Endothelial cell of umbilical vein (primary cell): ENCODE data around the gene S100A11. TPM values are rescaled to one million over a fixed set of nuclear protein-coding genes. Genes with fewer than 3 reads are reported as not detected.

Source experiments
- BruUV-seq: library from RNA; stranded (reverse); fragments of 400-500 nt; replicated peaks from 2 replicates; lab custom pipeline; 2021; lab: Mats Ljungman, UMichigan
- CTCF ChIA-PET: fragments of 300-600, 350-600 bp; sonication (Branson Sonifier 250); formaldehyde crosslinking; loops from one replicate; lab custom pipeline; 2021; ENCODE audit warnings: antibody characterized with exemption, inconsistent platforms; lab: Charles Lee
- POLR2A ChIA-PET: fragments of 300-600, 350-600 bp; sonication (Branson Sonifier 250); formaldehyde crosslinking; loops from one replicate; lab custom pipeline; 2021; ENCODE audit warnings: antibody characterized with exemption, inconsistent platforms; lab: Charles Lee
- DNase-seq: peaks from one replicate; pipeline ENCODE4 v3.0.0-alpha.2; 2011; ENCODE audit warnings: low read depth, low spot score
- FAIRE-seq: peaks from 2 replicates; lab custom pipeline; 2011; peaks lifted over from hg19 to GRCh38; lab: Jason Lieb, UNC
- H2AFZ ChIP-seq: 2 replicates; pipeline ENCODE4 v1.6.0; 2012; ENCODE audit warnings: low read depth, low read length, control low read depth, inconsistent platforms
- H3K27ac ChIP-seq: 2 replicates; pipeline ENCODE4 v1.5.1; 2011; ENCODE audit warnings: low read depth, mild to moderate bottlenecking, control low read depth, low read length, moderate library complexity; ENCODE audit not compliant: insufficient read depth
- H3K27me3 ChIP-seq, 2 experiments: 2 replicates each; pipeline versions ENCODE4 v1.6.0 to v1.6.1; 2011; ENCODE audit warnings: low read length in 2 of 2, mixed read lengths in 1 of 2; ENCODE audit not compliant: control insufficient read depth in 2 of 2, insufficient read depth in 2 of 2
- H3K36me3 ChIP-seq, 2 experiments: 2 replicates in 1 of 2; 3 replicates in 1 of 2; pipeline ENCODE4 v1.5.1; 2011; ENCODE audit warnings: low read length in 2 of 2, mild to moderate bottlenecking in 1 of 2, moderate library complexity in 1 of 2; ENCODE audit not compliant: control insufficient read depth in 2 of 2, insufficient read depth in 2 of 2; ENCODE audit errors: extremely low read depth in 1 of 2
- H3K4me1 ChIP-seq: 3 replicates; pipeline ENCODE4 v1.5.1; 2011; ENCODE audit warnings: mild to moderate bottlenecking, low read length; ENCODE audit not compliant: control insufficient read depth, insufficient read depth; ENCODE audit errors: extremely low read depth
- H3K4me2 ChIP-seq: 2 replicates; pipeline ENCODE4 v1.6.1; 2011; ENCODE audit warnings: low read length, control low read depth, mixed read lengths; ENCODE audit not compliant: insufficient read depth
- H3K4me3 ChIP-seq, 3 experiments: fragments of 200-600 bp in 1 of 3; sonication (generic), shearing (Covaris generic) in 1 of 3; replicated peaks in 1 of 3; 2 replicates each; pipeline ENCODE4 v1.5.1; 2011 to 2016; ENCODE audit warnings: control low read depth in 3 of 3, low read length in 3 of 3, mild to moderate bottlenecking in 2 of 3, inconsistent platforms in 1 of 3, low read depth in 1 of 3, moderate library complexity in 1 of 3; ENCODE audit not compliant: insufficient read depth in 1 of 3
- H3K79me2 ChIP-seq: 2 replicates; pipeline ENCODE4 v1.6.0; 2012; ENCODE audit warnings: low read length, inconsistent platforms; ENCODE audit not compliant: control insufficient read depth, insufficient read depth
- H3K9ac ChIP-seq: replicated peaks from 2 replicates; pipeline ENCODE3; 2011; ENCODE audit warnings: low read length, control low read depth; ENCODE audit not compliant: insufficient read depth; ENCODE audit errors: extremely low read depth
- H3K9me1 ChIP-seq: replicated peaks from 3 replicates; pipeline ENCODE4 v1.6.0; 2011; ENCODE audit warnings: mild to moderate bottlenecking, low read length; ENCODE audit not compliant: control insufficient read depth, insufficient read depth; ENCODE audit errors: extremely low read depth
- H3K9me3 ChIP-seq: replicated peaks from 2 replicates; pipeline ENCODE4 v1.5.1; 2012; ENCODE audit warnings: low read length, inconsistent platforms; ENCODE audit not compliant: control insufficient read depth, insufficient read depth
- H4K20me1 ChIP-seq: replicated peaks from 2 replicates; pipeline ENCODE3; 2011; ENCODE audit warnings: mild to moderate bottlenecking, low read length; ENCODE audit not compliant: control insufficient read depth, insufficient read depth; ENCODE audit errors: extremely low read depth
- CTCF ChIP-seq, 2 donors: IDR thresholded peaks; 1 replicate in 1 of 2; 2 replicates in 1 of 2; pipeline ENCODE4 v1.5.1; 2011; ENCODE audit warnings: low read length in 2 of 2, mild to moderate bottlenecking in 2 of 2, moderate library complexity in 2 of 2, control low read depth in 1 of 2, inconsistent platforms in 1 of 2, low read depth in 1 of 2; ENCODE audit not compliant: insufficient read depth in 1 of 2; ENCODE audit errors: extremely low read depth in 1 of 2
- FOS ChIP-seq: IDR thresholded peaks from 2 replicates; pipeline ENCODE4 v1.6.1; 2011; ENCODE audit warnings: mild to moderate bottlenecking, low read length, moderate library complexity, borderline replicate concordance; ENCODE audit not compliant: insufficient read depth
- JUN ChIP-seq: IDR thresholded peaks from 2 replicates; pipeline ENCODE4 v1.6.1; 2011; ENCODE audit warnings: borderline replicate concordance, low read depth; ENCODE audit not compliant: insufficient read length, insufficient read depth
- MAX ChIP-seq: IDR thresholded peaks from 2 replicates; pipeline ENCODE4 v1.6.1; 2011; ENCODE audit not compliant: insufficient read depth, insufficient read length
- MYC ChIP-seq: IDR thresholded peaks from one replicate; pipeline ENCODE4 v1.6.1; 2011; ENCODE audit warnings: mild to moderate bottlenecking, low read depth, low read length
- POLR2A ChIP-seq: IDR thresholded peaks from 2 replicates; pipeline ENCODE4 v1.6.1; 2012; ENCODE audit warnings: low read depth, mild to moderate bottlenecking, control low read depth, low read length
- POLR2AphosphoS5 ChIP-seq: IDR thresholded peaks from 2 replicates; pipeline ENCODE4 v1.6.1; 2012; ENCODE audit warnings: low read depth, mild to moderate bottlenecking, control low read depth, low read length, moderate library complexity; ENCODE audit not compliant: insufficient read depth
- dilution Hi-C: fragments of 300-500 bp; cut with MboI; formaldehyde crosslinking; loops from one replicate; pipeline ENCODE4 v1.15.0; 2019; ENCODE audit warnings: low sequenced_read_pairs; ENCODE audit not compliant: extremely low pct_ligation_motif_present
- intact Hi-C: fragments of 100-400 bp; cut with micrococcal nuclease; formaldehyde crosslinking; loops from one replicate; pipeline ENCODE4 v1.10.0; 2022
- polyA plus RNA-seq, 4 experiments: library from polyadenylated mRNA; depleted of rRNA in 3 of 4; stranded (reverse) in 3 of 4; unstranded in 1 of 4; fragments of >200 nt; gene quantifications; 2 replicates each; pipeline versions ENCODE4 v1.2.1 to v1.2.3, GENCODE V29; 2011 to 2012; ENCODE audit warnings: missing spikeins in 1 of 4
- total RNA-seq: library from RNA; stranded (reverse); gene quantifications from 2 replicates; pipeline ENCODE4 v1.2.3, GENCODE V29; 2021

The S100A11 gene
- total and polyA plus RNA-seq, 2 donors (not counting 3 experiments of a cell fraction or from before 2014, with no cell fraction given), result 497 to 505 TPM

GRCh38 chr1:152014943-152015342 is 21.9 kb downstream of the S100A11 start:
- Histone ChIP-seq H3K4me3 (no peak overlapping the region), H3K9me1 (no peaks in the 10 kb centered on the region), H3K9ac (no peak overlapping the region), H3K27me3 (peaks cover 15 to 37% of the 10 kb centered on the region in 2 experiments), H3K79me2 (no peaks in the 10 kb centered on the region), H3K4me1 (no peaks in the 10 kb centered on the region), H3K9me3 (no peaks in the 10 kb centered on the region), H3K27ac (no peak overlapping the region), H4K20me1 (no peaks in the 10 kb centered on the region), H3K4me2 (no peak overlapping the region), H3K36me3 (no peaks in the 10 kb centered on the region), H2AFZ (no peak overlapping the region)
- FAIRE-seq (no peak), DNase-seq (no peak)
- intact Hi-C loops, result loop anchor here (10.0 kb wide), 1 partner anchor 480 kb away; no protein-coding TSS in a partner anchor
- CTCF ChIA-PET, result interaction anchor here (0.9 to 3.3 kb wide), 5 partner anchors 9 to 80 kb away, joined by 3 to 53 read pairs (median 11); no protein-coding TSS in a partner anchor
- POLR2A ChIA-PET, result no interaction called here
- TF ChIP-seq POLR2AphosphoS5 (no peak), JUN (no peak), MYC (no peak), MAX (no peak), FOS (no peak), POLR2A (no peak)
- dilution Hi-C loops, result loop anchor here (25.0 kb wide), 1 partner anchor 103 kb away; the partner anchor contains the start of gene THEM4
- no TSS peak for BruUV-seq

GRCh38 chr1:152013664-152014237 is 23.1 kb downstream of the S100A11 start:
- no peak overlapping the region for H3K4me2 ChIP-seq
- no peak overlapping the region for H3K27ac ChIP-seq
- H3K36me3 ChIP-seq, result no peaks in the 10 kb centered on the region
- DNase-seq (peak; percentile 48), FAIRE-seq (peak; percentile 89)
- H3K9ac ChIP-seq, result no peak overlapping the region
- no peaks in the 10 kb centered on the region for H4K20me1 ChIP-seq
- dilution Hi-C loops (loop anchor here (25.0 kb wide), 1 partner anchor 101 kb away; the partner anchor contains the start of gene THEM4), intact Hi-C loops (loop anchor here (1.0 to 10.0 kb wide), 3 partner anchors 45 to 479 kb away; no protein-coding TSS in a partner anchor)
- BruUV-seq, result no TSS peak
- CTCF ChIA-PET, result interaction anchor here (0.6 to 3.3 kb wide), 11 partner anchors 10 to 79 kb away, joined by 3 to 53 read pairs (median 7); partner anchors contain the start of gene S100A11
- no peak overlapping the region for H3K4me3 ChIP-seq
- POLR2A ChIA-PET, result no interaction called here
- H3K9me1 ChIP-seq, result no peaks in the 10 kb centered on the region
- H2AFZ ChIP-seq, result no peak overlapping the region
- peaks cover 10 to 36% of the 10 kb centered on the region in 2 experiments for H3K27me3 ChIP-seq
- no peaks in the 10 kb centered on the region for H3K9me3 ChIP-seq
- H3K79me2 ChIP-seq, result no peaks in the 10 kb centered on the region
- H3K4me1 ChIP-seq, result no peaks in the 10 kb centered on the region
- TF ChIP-seq FOS, result no peak
- no peak for TF ChIP-seq MAX
- TF ChIP-seq JUN, result no peak
- TF ChIP-seq POLR2A, result no peak
- peak; percentile 63 to 81 for TF ChIP-seq CTCF (IDR thresholded peaks at IDR 0.05; ENCODE audit: extremely low read depth in 1 of 2, insufficient read depth in 1 of 2, low read depth in 1 of 2, low read length in 2 of 2)
